CD4-positive, alpha-beta memory T cell (primary cell): Measurements from ENCODE around the gene CD1E. TPM values are rescaled to one million over a fixed set of nuclear protein-coding genes. Genes with fewer than 3 reads are reported as not detected.

Experiments
- polyA plus RNA-seq, 2 donors: library from polyadenylated mRNA; unstranded; fragments of 300-500 nt; fragmentation: Illumina TruSeq; gene quantifications; one replicate each; pipeline ENCODE4 v1.2.3, GENCODE V29; 2021
- total RNA-seq, 2 experiments: library from RNA; stranded (reverse); gene quantifications; one replicate each; pipeline ENCODE4 v1.2.3, GENCODE V29; 2021

Gene CD1E
- total and polyA plus RNA-seq, 4 experiments from 2014 or later = not detected

Other genes starting within 250 kb of the CD1E start
- not detected for gene CD1D, start 173.0 kb upstream of the CD1E start, total RNA-seq
- gene CD1D, start 173.0 kb upstream of the CD1E start, polyA plus RNA-seq = under 1 TPM in 1 of 2 donors, not detected in 1; 0.08 TPM
- not detected for gene CD1A, start 99.5 kb upstream of the CD1E start, total RNA-seq
- gene CD1A, start 99.5 kb upstream of the CD1E start, polyA plus RNA-seq = not detected
- gene CD1C, start 64.0 kb upstream of the CD1E start, total RNA-seq = not detected
- gene CD1C, start 64.0 kb upstream of the CD1E start, polyA plus RNA-seq = 1 to 10 TPM in 1 of 2 donors, not detected in 1; 1.0 TPM
- gene CD1B, start 22.4 kb upstream of the CD1E start, total RNA-seq = not detected
- gene CD1B, start 22.4 kb upstream of the CD1E start, polyA plus RNA-seq = not detected
- gene OR10T2, start 45.6 kb downstream of the CD1E start, total RNA-seq = not detected
- gene OR10T2, start 45.6 kb downstream of the CD1E start, polyA plus RNA-seq = not detected
- gene OR10K2, start 72.3 kb downstream of the CD1E start, total RNA-seq = not detected
- not detected for gene OR10K2, start 72.3 kb downstream of the CD1E start, polyA plus RNA-seq
- not detected for gene OR10K1, start 107.9 kb downstream of the CD1E start, total RNA-seq
- gene OR10K1, start 107.9 kb downstream of the CD1E start, polyA plus RNA-seq = not detected
- not detected for gene OR10R2, start 118.3 kb downstream of the CD1E start, total RNA-seq
- not detected for gene OR10R2, start 118.3 kb downstream of the CD1E start, polyA plus RNA-seq
- not detected for gene OR6Y1, start 200.5 kb downstream of the CD1E start, total RNA-seq
- gene OR6Y1, start 200.5 kb downstream of the CD1E start, polyA plus RNA-seq = not detected
- not detected for gene OR6P1, start 216.7 kb downstream of the CD1E start, total RNA-seq
- not detected for gene OR6P1, start 216.7 kb downstream of the CD1E start, polyA plus RNA-seq
- not detected for gene OR10X1, start 226.0 kb downstream of the CD1E start, total RNA-seq
- gene OR10X1, start 226.0 kb downstream of the CD1E start, polyA plus RNA-seq = not detected